B cell (primary cell): Measurements from ENCODE around the gene TNRC6C. TPM values are rescaled to one million over a fixed set of nuclear protein-coding genes. Genes with fewer than 3 reads are reported as not detected.
"Not testable (repeated sequence)": the region's sequence is repeated elsewhere in the genome, so short reads cannot be mapped to it uniquely, and the experiment has no call there.

Experiments
- ATAC-seq: fragments of 200-7000 bp; cut with Tn5 transposase; one replicate; pipeline ENCODE4 v1.10.0; 2021; ENCODE audit warnings: low read depth, mild to moderate bottlenecking, moderate number of reproducible peaks, moderate library complexity
- CTCF ChIA-PET: fragments of 350-600 bp; sonication (Branson Sonifier 250); formaldehyde crosslinking; loops from one replicate; lab custom pipeline; 2021; ENCODE audit warnings: antibody characterized with exemption, inconsistent platforms; lab: Charles Lee
- POLR2A ChIA-PET: fragments of 350-600 bp; sonication (Branson Sonifier 250); formaldehyde crosslinking; loops from one replicate; lab custom pipeline; 2021; ENCODE audit warnings: antibody characterized with exemption; lab: Charles Lee
- DNase-seq: peaks from one replicate; pipeline ENCODE4 v3.0.0; 2013
- H2AFZ ChIP-seq: 2 replicates; pipeline ENCODE4 v1.6.1; 2012; ENCODE audit warnings: mild to moderate bottlenecking, low read depth, low read length; ENCODE audit not compliant: insufficient read depth, poor library complexity, severe bottlenecking
- H3K27ac ChIP-seq, 2 donors: 1 replicate in 1 of 2; 2 replicates in 1 of 2; pipeline ENCODE4 v1.5.1; 2012 to 2013; ENCODE audit warnings: low read length in 2 of 2, mild to moderate bottlenecking in 2 of 2, moderate library complexity in 1 of 2
- H3K27me3 ChIP-seq, 4 experiments: fragments of 200-600 bp in 1 of 4; sonication (generic) in 1 of 4; replicated peaks in 1 of 4; 1 replicate in 2 of 4; 2 replicates in 2 of 4; pipeline versions ENCODE4 v1.6.1 to v1.7.0; 2013 to 2016; ENCODE audit warnings: low read length in 3 of 4, mild to moderate bottlenecking in 2 of 4, mixed read lengths in 1 of 4, moderate library complexity in 1 of 4; ENCODE audit not compliant: insufficient read depth in 4 of 4, control insufficient read depth in 3 of 4; ENCODE audit errors: control extremely low read depth in 1 of 4
- H3K36me3 ChIP-seq, 2 experiments: replicated peaks in 1 of 2; 1 replicate in 1 of 2; 2 replicates in 1 of 2; pipeline versions ENCODE4 v1.6.1 to v1.7.1; 2013; ENCODE audit warnings: low read length in 1 of 2; ENCODE audit not compliant: insufficient read depth in 2 of 2, control insufficient read depth in 1 of 2; ENCODE audit errors: control extremely low read depth in 1 of 2, extremely low read depth in 1 of 2
- H3K4me1 ChIP-seq, 2 donors: fragments of 200-600 bp in 1 of 2; sonication (generic) in 1 of 2; 1 replicate in 1 of 2; 2 replicates in 1 of 2; pipeline versions ENCODE4 v1.5.1 to v1.6.1; 2013 to 2017; ENCODE audit warnings: low read length in 2 of 2; ENCODE audit not compliant: control insufficient read depth in 2 of 2, insufficient read depth in 2 of 2
- H3K4me2 ChIP-seq: replicated peaks from 2 replicates; pipeline ENCODE3; 2012; ENCODE audit warnings: mild to moderate bottlenecking, low read depth, low read length; ENCODE audit not compliant: poor library complexity, severe bottlenecking
- H3K4me3 ChIP-seq, 5 experiments: fragments of 200-600 bp in 1 of 5; sonication (generic) in 1 of 5; 1 replicate in 3 of 5; 2 replicates in 2 of 5; pipeline versions ENCODE4 v1.5.1 to v1.7.0; 2011 to 2016; ENCODE audit warnings: low read length in 4 of 5, mild to moderate bottlenecking in 4 of 5, low read depth in 2 of 5, control low read depth in 1 of 5, moderate library complexity in 1 of 5; ENCODE audit not compliant: insufficient read depth in 1 of 5; ENCODE audit errors: control extremely low read depth in 1 of 5, extremely low read depth in 1 of 5
- H3K79me2 ChIP-seq: fragments of 200-600 bp; sonication (generic); one replicate; pipeline ENCODE4 v1.6.0; 2016; ENCODE audit warnings: low read length; ENCODE audit not compliant: control insufficient read depth, insufficient read depth
- H3K9ac ChIP-seq: fragments of 200-600 bp; sonication (generic); 2 replicates; pipeline ENCODE4 v1.6.1; 2017; ENCODE audit warnings: mild to moderate bottlenecking, low read length, moderate library complexity
- H3K9me3 ChIP-seq, 3 donors: one replicate each; pipeline versions ENCODE4 v1.6.1 to v1.7.1; 2013; ENCODE audit warnings: low read length in 2 of 3; ENCODE audit not compliant: control insufficient read depth in 2 of 3, insufficient read depth in 1 of 3; ENCODE audit errors: control extremely low read depth in 1 of 3
- H4K20me1 ChIP-seq: 2 replicates; pipeline ENCODE4 v1.6.0; 2012; ENCODE audit warnings: mild to moderate bottlenecking, low read length; ENCODE audit not compliant: insufficient read depth, control insufficient read depth, poor library complexity, severe bottlenecking
- H3K27ac Mint-ChIP-seq: one replicate; pipeline ENCODE4 v1.8.0; 2021; ENCODE audit warnings: mixed read lengths
- H3K27me3 Mint-ChIP-seq: one replicate; pipeline ENCODE4 v1.8.0; 2021; ENCODE audit warnings: mixed read lengths
- H3K4me1 Mint-ChIP-seq: one replicate; pipeline ENCODE4 v1.8.0; 2021; ENCODE audit warnings: mixed read lengths
- H3K4me3 Mint-ChIP-seq: one replicate; pipeline ENCODE4 v1.8.0; 2021; ENCODE audit warnings: mixed read lengths
- H3K9me3 Mint-ChIP-seq: one replicate; pipeline ENCODE4 v1.8.0; 2022; ENCODE audit warnings: mixed read lengths; ENCODE audit not compliant: insufficient read depth
- CTCF ChIP-seq: fragments of 200-600 bp; IDR thresholded peaks from one replicate; pipeline ENCODE4 v1.8.0; 2022; ENCODE audit warnings: antibody characterized with exemption, mild to moderate bottlenecking
- EZH2 ChIP-seq: IDR thresholded peaks from 2 replicates; pipeline ENCODE4 v1.6.1; 2012; ENCODE audit warnings: borderline replicate concordance, low read depth, mild to moderate bottlenecking, moderate library complexity, low read length; ENCODE audit not compliant: insufficient read depth, poor library complexity, severe bottlenecking
- WGBS: methylation state at CpG from one replicate; pipeline ENCODE4 v1.1.5; 2013; ENCODE audit warnings: missing lambda C conversion rate; ENCODE audit not compliant: insufficient coverage; 5-methylcytosine and 5-hydroxymethylcytosine counted together
- intact Hi-C: fragments of 100-400 bp; cut with micrococcal nuclease; formaldehyde crosslinking; loops from one replicate; pipeline ENCODE4 v1.10.0; 2022
- polyA plus RNA-seq: library from polyadenylated mRNA; depleted of rRNA; stranded (reverse); fragments of >200 nt; gene quantifications from 2 replicates; pipeline ENCODE4 v1.2.3, GENCODE V29; 2012
- total RNA-seq, 2 donors: library from RNA; stranded (reverse); fragments of 120-200 nt in 1 of 2; gene quantifications; 1 replicate in 1 of 2; 2 replicates in 1 of 2; pipeline versions ENCODE4 v1.2.3 to v1.2.4, GENCODE V29; 2013 to 2022

TNRC6C gene
- total and polyA plus RNA-seq, 2 donors (not counting 1 experiment from before 2014, with no cell fraction given), result 3.9 to 63.8 TPM

DNA sequence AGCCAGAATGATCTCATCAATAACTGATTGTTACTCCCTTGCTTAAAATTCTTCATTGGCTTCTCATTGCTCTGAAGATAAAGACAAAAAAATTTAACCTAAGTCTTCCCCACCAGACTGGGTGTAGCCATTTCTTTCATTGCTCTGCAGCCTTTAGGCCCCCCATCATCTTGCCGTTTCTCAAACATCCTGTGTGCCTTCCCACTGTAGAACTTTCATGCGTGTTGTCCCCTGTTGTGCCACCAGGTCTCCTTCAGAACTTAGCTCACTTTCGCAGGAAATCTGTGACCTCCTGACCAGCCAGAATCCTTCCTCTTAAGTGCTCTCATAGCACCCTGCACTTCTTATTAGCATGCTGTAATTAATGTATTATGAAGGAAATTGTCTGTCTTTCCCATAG, 31.8 kb downstream of the TNRC6C start:
- H3K27me3 ChIP-seq, result no peaks in the 10 kb centered on the region
- no peak overlapping the region for H3K4me3 ChIP-seq
- no peak overlapping the region for H2AFZ ChIP-seq
- DNase-seq, result no peak
- no peaks in the 10 kb centered on the region for H3K9me3 ChIP-seq
- H3K27ac ChIP-seq, result no peak overlapping the region
- H3K9me3 Mint-ChIP-seq, result no peaks in the 10 kb centered on the region
- intact Hi-C loops, result no loop called here
- H3K4me1 ChIP-seq, result no peaks in the 10 kb centered on the region
- ChIA-PET CTCF (no interaction called here), POLR2A (no interaction called here)
- peaks cover 48% of the 10 kb centered on the region for H4K20me1 ChIP-seq
- no peak overlapping the region for H3K27ac Mint-ChIP-seq
- no peak overlapping the region for H3K9ac ChIP-seq
- ATAC-seq, result no peak
- no peaks in the 10 kb centered on the region for H3K36me3 ChIP-seq
- no peak overlapping the region for H3K4me3 Mint-ChIP-seq
- WGBS, result 100% methylated on average over 1 of the region's 3 CpGs
- no peak overlapping the region for H3K4me2 ChIP-seq
- TF ChIP-seq EZH2 (no peak), CTCF (no peak)
- no peaks in the 10 kb centered on the region for H3K27me3 Mint-ChIP-seq
- H3K79me2 ChIP-seq, result peaks cover 37% of the 10 kb centered on the region
- H3K4me1 Mint-ChIP-seq, result peaks cover 20% of the 10 kb centered on the region

DNA sequence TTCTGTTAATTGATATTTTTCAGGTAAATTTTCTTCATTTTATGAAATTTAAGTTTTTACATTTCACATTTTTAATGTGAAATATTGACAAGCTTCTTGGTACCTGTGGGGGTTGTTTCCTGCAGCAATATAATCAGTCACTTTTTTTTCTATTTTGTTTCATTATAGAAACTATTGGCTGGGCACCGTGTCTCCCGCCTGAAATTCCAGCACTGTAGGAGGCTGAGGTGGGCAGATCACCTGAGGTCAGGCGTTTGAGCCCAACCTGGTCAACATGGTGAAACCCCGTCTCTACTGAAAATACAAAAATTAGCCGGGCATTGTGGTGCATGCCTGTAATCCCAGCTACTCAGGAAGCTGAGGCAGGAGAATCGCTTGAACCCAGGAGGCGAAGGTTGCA, 35.2 kb downstream of the TNRC6C start:
- CTCF ChIA-PET, result interaction anchor here (0.9 to 2.0 kb wide), 2 partner anchors 18 to 20 kb away, joined by 3 to 5 read pairs; no protein-coding TSS in a partner anchor
- H3K27ac Mint-ChIP-seq, POLR2A ChIA-PET, ATAC-seq, H3K4me3 Mint-ChIP-seq, H3K4me2 ChIP-seq, DNase-seq, H3K9me3 ChIP-seq, H2AFZ ChIP-seq, H3K27me3 ChIP-seq, H3K9me3 Mint-ChIP-seq, H3K9ac ChIP-seq, intact Hi-C loops, H3K4me1 ChIP-seq, H3K27me3 Mint-ChIP-seq, H3K27ac ChIP-seq, H3K36me3 ChIP-seq, H3K4me3 ChIP-seq: not testable (repeated sequence)
- H3K4me1 Mint-ChIP-seq, result peaks cover 29% of the 10 kb centered on the region
- Histone ChIP-seq H3K79me2 (peaks cover 52% of the 10 kb centered on the region), H4K20me1 (peaks cover 77% of the 10 kb centered on the region)
- WGBS, result 99% methylated on average over 7 of the region's 7 CpGs
